ENCODE measurements around the gene CLASP1.
"Not testable (repeated sequence)": the region's sequence is repeated elsewhere in the genome, so short reads cannot be mapped to it uniquely, and the experiment has no call there.

CLASP1 gene

DNA sequence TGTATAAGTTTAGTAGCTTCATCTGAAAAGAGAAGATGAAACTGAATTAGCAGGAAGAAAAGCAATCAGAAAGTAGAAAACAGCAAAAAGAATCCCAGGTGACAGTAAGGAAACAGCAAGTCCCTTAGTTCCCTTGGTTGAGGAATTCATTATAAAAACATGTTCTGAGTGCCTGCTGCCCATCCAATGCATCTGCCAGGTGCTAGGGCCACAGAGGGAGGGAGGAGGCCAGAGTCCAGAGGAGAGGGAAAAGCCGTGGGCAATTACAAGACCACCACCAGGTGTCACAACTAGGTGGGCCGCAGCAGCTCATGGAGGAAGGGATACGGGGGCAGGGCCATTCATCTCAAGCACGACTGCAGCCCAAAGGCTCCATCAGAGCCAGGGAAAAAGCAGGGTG, 308.3 kb downstream of the CLASP1 start:
- DNase-seq, result no peak

DNA sequence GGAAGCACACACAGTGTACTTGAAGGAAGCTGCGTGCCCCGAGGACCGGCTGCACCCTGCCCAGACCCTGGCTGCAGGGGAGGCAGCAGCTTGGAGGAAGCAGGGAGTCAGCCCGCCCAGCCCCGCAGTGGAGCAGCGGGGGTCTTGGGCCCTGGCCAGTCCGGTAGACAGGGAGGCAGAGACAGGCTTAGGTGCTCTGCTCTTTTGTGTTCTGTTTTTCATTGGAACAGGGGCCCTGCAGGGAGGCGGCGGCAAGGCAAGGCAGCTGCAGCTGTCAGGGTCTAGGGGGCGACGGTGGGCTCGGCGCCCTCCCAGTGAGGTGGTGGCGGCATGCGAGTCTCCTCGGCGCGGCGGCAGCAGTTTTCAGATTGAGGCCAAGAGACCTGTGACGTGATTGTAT, 311.0 kb downstream of the CLASP1 start:
- DNase-seq, result no peak

DNA sequence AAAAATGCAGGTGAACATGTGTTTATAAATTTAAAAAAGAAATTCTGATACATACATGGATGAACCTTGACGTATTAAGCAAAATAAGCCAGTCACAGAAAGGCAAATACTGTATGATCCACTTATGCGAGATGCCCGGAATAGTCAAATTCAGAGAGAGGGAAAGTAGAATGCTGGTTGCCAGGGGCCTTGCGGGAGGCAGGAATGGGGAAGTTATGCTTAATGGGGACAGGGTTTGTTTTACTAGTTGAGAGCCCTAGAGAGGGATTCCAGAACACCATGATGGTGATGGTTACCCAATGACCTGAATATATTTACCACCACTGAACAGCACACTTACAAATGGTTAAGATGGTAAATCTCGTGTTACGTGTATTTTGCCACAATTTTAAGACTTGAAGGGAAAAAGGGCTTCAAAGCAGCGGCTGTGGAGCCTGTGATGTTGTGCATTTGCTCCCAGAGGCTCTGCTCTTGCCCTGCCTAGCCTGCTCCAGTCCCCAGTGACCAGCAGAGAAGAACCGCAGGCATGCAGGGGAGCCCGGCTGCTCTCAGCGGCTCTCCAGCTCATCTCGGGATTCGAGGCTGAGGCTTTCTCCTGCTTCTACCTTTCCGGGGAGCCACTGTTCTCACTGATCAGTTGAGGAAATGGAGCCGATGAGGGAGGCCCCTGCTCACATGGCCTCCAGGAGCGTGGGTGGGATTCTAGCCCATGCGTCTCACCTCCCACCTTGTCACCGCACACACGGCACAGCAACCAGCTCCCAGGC, 312.6 kb downstream of the CLASP1 start:
- DNase-seq, result no peak

DNA sequence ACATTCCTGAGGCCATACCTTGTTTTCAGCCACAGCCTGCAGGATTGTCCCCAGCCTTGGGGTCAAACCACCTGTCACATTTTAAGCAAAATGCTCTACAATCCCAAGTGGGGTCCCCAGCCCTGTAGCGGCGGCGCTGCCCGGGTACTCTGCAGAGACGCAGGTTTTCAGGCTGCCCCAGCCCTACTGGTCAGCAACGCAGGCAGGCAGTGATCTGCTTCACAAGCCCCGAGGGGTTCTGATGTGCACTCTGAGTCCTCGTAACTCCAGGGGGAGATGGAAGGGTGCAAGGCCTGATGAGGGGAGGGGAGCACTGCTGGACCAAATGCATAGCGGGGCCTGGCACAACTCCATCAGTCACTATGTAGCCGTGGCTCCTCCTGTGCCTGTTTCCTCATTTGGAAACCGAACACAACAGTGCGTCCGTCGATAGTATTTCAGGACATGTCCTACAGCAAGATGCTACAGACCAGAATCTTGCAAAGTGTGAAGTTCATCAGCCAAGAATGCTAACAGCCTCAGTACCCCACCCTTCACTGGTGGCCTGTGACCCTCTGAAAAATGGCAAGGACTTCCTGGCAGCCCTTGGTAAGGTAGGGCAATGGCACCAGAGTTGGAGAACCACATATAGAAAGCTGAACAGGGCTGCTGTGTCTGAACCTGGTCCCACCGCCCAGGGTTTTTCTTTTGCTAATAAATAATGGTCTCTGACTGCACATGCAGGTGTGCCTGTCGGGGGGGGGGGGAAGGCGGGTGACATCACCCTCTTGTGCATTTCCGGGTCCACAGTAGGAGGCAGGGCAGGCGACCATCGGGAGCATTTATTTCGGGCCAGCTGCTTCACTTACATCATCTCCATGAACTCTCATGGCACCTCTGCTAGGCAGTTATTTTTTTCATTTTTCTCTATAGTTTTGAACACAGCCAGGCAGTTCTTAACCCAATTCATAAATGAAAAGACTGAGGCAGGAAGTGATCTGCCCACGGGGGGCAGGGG, 313.7 kb downstream of the CLASP1 start:
- no peak for DNase-seq

DNA sequence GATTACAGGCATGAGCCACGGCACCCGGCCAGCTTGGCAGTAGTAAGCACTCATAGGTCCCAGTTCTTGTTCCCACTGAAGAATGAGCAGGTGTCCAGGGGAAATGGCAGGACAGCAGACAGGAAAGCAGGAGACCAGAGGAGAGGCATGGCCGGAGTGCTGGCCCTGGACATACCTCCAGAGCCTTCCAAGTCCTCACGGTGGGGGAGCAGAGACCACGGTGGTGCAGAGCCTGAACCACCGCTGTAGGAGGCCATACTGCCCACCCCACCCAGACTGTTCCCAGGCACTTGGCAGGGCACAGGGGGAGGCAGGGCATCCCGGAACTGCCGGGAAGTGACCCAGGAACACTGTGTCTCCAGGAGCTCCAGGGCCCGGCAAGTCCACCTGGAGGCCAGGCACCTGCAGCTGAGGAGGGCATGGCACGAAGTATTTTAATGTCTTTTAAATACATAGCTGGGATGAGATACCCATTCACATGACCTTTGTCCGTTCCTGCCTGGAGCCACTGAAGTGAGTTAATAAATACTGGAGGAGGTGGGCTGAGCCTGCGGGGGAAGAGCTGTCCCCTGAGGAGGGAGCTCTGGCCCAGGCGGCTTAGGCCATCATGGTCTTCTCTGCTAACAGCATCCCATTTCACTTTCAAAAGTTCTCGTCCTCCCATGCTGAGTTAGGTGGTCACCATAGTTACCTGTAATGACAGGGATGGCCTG, 314.5 kb downstream of the CLASP1 start:
- no peak for DNase-seq

DNA sequence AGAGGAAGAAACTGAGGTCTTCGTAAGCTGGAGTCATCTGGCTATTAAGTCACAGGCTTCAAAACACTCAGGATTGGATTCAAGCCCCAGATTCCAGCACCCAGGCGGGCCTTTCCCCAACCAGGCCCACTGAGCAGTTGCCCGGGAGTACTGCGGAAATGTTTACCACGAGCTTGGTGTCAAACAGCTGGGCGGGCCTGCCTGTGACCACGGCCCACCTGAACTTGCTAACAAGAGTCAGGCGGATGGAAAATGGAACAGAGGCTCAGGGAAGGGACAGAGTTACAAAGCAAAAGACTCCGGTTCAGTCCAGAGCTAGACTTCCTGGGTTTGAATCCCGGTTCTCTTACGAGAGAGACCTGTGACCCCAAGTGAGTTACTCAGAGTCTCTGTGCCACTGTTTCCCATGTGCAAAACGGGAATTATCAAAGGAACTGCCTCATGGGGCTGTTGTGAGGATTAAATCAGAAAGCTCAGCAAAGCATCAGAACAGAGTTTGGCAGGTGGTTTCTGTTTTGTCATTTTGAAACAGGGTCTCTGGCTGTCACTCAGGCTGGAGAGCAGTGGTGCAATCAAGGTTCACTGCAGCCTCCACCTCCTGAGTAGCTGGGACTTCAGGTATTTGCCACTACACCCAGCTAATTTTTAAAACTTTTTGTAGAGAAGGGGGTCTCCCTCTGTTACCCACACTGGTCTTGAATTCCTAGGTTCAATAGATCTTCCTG, 315.3 kb downstream of the CLASP1 start:
- no peak for DNase-seq

DNA sequence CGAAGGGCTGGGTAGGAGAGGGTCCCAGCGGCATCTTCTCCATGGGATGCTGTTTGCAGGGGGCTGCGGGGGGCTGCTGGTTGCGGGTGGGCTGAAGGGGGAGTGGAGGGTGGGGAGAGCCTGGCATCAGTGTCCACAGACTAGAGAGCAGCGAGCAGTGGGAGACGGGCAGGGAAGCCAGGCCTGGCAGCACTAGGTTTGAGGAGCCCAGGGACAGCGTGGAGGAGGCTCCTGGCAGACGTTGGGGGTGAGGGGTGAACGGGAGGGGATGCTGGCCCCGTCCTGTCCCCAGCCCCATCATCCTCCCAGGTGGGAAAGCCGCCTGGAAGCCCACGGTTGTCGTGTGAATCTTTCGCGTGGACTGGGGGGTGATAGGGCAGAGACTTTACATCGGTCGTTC, 316.0 kb downstream of the CLASP1 start:
- no peak for DNase-seq

DNA sequence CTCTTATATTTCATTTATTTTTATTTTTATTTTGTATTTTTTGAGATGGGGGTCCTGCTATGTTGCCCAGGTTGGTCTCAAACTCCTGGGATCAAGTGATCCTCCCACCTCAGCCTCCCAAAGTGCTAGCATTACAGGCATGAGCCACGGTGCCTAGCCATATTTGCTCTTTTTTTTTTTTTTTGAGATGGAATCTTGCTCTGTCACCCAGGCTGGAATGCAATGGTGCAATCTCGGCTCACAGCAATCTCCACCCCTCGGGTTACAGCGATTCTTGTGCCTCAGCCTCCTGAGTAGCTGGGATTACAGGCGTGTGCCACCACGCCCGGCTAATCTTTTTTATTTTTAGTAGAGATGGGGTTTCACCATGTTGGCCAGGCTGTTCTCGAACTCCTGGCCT, 317.9 kb downstream of the CLASP1 start:
- not testable (repeated sequence) for DNase-seq

DNA sequence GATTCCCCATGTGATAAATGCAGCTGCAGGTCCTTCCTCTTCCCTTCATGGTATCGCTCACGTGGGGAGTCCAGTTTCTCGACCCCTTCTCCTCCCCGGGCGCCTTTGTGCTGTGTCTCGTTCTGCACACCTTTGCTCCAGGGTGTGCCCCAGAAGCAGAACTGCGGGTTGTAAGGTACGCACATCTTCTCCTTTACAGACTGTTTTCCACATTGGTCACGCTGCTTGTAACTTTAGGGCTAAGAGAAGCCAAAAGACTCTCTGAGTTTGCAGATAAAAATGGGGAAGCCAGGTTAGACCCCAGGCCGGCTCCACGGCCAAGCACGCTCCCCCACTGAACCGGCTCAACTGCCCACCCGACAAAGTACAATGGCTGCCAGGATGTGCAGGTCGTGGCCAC, 318.3 kb downstream of the CLASP1 start:
- no peak for DNase-seq

DNA sequence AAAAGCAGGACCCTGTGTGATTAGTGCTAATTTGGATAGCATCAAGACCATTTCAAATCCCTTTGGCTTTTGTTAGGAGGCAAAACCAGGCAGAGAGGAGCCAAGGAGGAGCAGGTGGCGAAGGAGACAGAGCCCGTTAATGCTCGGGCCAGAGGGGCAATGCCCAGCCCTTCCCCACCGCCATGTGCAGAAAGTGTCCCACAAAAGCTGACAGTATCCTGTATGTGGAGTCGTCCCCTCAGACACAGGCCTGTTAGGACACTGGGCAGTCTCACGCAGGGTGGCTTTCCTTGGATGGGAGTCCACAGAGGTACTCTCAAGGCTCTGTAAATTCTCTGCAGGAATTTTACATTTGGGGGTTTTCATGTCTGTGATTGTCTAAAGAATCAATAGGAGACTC, 319.5 kb downstream of the CLASP1 start:
- no peak for DNase-seq

DNA sequence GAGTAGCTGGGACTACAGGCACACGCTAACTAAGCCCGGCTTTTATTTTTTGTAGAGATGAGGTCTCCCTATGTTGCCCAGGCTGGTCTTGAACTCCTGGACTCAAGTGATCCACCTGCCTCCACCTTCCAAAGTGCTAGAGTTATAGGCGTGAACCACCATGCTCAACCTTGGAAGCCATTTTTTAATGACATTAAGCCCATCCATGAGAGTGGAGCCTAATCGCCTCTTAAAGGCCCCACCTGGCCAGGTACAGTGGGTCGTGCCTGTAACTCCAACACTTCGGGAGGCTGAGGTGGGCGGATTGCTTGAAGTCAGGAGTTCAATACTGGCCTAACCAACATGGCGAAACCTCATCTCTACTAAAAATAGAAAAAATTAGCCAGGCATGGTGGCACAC, 322.6 kb downstream of the CLASP1 start:
- DNase-seq, result no peak

DNA sequence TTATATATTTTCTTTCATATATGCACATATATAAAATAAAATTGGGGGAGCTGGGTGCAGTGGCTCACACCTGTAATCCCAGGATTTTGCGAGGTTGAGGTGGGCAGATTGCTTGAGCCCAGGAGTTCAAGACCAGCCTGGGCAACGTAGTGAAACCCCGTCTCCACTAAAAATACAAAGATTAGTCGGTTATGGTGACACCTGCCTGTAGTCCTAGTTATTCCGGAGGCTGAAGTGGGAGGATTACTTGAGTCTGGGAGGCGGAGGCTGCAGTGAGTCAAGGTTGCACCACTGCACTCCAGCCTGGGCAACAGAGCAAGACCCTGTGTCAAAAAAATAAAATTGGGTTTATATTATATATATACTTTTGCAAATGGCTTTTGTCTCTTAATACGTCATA, 324.7 kb downstream of the CLASP1 start:
- DNase-seq, result no peak

DNA sequence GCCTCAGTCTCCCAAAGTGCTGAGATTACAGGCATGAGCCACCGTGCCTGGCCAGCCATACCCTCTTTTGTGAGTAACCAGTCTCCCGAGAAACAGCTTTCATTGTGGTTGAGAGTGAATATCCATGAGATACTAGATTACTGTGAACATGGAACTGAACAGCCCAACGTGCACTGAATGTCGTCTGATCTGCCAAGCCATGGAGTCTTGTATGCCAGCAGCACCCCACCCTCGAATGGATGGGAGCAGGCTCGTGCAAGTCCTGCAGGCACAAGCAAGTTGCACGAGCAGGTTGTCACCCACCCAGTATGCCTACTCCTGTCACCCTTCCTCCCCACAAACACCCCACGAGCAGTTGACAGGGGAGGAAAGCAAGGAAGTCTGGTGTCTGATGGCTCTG, 327.8 kb downstream of the CLASP1 start:
- DNase-seq, result no peak

DNA sequence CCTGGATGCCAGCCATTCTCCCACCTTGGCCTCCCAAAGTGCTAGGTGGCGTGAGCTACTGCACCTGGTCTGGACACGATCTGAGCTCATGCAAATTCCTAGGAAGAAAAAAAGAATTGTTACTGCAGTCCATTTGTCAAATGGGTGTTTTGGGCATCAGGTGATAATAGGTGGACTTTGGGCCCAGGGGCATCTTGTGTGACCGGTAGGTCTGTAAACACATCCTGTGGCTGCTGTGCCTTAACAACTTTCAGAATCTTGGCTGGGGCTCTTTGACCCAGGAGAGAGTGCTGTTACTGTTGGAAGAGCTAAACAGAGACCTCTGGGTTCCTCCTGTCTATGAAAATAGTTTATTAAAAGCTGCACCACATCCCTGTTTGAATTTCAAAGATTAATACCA, 329.3 kb downstream of the CLASP1 start:
- DNase-seq, result no peak

DNA sequence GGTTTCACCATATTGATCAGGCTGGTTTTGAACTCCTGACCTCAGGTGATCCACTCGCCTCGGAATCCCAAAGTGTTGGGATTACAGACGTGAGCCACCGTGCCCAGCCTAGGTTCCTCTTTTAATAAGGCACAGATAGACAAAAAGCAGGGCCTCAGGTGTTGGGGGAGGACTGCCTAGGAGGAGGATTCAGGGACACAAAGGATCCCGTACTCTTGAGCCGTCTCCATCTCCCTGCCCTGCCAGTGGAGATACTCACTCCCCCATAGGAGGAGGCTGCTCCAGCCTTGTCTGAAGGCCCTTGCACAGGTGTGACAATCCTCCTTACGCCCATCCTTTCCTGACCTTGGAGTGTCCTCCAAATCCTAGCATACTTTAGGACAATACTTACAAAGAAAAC, 332.3 kb downstream of the CLASP1 start:
- DNase-seq, result no peak

DNA sequence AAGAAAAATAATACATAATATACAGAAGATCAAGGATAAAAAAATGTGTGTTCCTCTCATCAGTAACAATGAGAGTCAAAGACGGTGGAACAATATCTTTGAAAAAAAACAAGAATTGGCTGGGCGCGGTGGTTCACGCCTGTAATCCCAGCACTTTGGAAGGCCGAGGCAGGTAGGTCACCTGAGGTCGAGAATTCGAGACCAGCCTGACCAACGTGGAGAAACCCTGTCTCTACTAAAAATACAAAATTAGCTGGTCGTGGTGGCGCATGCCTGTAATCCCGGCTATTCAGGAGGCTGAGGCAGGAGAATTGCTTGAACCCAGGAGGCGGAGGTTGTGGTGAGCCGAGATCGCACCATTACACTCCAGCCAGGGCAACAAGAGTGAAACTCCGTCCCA, 335.6 kb downstream of the CLASP1 start:
- DNase-seq, result not testable (repeated sequence)

DNA sequence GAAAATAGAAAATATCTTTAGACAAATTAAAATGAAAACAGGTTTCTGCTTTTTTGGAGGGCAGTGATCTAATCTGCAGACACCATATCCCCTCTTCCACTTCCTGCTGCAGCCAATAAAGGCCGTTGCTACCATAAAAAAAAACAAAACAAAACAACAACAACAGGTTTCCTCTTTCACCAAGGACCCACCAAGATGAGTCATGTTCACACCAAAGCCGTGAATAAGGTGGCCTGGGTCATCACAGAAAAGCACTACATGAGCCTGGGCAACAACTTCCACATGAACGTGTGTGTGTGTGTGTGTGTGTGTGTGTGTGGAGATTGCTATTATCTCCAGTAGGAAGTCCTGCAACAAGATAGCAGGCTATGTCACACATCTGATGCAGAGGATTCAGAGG, 339.5 kb downstream of the CLASP1 start:
- DNase-seq, result no peak

DNA sequence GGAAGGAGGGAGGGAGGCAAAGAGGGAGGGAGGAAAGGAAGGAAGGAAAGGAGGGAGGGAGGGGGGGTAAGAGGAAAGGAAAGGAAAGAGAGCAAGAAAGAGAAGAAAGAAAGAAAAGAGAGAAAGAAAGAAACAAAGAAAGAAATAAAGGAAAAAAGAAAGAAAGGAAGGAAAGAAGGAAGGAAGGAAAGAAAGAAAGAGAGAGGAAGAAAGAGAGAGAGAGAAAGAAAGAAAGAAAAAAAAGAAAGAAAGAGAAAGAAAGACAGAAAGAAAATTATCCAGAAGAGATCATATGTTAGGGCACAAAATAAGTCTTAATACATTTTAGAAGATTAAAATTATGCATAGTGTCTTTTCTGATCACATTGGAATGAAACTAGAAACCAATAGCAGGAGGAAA, 339.9 kb downstream of the CLASP1 start:
- no peak for DNase-seq

DNA sequence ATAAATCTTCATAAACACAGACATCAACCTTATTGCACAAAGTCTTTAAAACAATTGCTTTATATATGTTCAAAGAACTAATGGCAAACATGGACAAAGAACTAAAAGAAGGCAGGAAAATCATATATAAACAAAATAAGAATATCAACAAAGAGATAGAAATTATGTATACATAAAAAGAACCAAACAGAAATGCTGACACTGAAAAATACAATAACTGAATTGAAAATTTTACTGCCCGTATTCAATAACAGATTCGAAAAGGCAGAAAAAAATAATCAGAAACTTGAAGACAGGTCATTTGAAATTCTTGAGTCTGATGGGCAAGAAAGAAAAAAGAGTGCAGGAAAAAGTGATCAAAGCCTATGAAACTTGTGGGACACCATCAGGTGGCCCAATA, 342.2 kb downstream of the CLASP1 start:
- no peak for DNase-seq

DNA sequence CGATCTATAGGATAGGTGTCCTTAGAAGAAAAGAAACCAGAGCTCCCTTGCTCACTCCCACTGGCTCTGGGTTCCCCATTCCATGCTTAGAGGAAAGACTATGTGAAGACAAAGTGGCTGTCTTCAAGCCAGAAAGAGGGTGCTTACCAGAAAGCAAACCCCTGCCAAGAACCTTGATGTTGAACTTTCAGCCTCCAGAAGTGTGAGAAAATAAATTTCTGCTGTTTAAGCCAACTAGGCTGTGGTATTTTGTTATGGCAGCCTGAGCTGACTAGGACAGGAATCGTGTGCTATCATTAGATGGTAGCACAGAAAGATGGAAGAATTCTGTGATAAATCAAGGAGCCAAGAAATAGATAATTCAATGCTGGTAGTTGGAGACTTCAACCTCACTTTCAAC, 344.3 kb downstream of the CLASP1 start:
- DNase-seq, result no peak

DNA sequence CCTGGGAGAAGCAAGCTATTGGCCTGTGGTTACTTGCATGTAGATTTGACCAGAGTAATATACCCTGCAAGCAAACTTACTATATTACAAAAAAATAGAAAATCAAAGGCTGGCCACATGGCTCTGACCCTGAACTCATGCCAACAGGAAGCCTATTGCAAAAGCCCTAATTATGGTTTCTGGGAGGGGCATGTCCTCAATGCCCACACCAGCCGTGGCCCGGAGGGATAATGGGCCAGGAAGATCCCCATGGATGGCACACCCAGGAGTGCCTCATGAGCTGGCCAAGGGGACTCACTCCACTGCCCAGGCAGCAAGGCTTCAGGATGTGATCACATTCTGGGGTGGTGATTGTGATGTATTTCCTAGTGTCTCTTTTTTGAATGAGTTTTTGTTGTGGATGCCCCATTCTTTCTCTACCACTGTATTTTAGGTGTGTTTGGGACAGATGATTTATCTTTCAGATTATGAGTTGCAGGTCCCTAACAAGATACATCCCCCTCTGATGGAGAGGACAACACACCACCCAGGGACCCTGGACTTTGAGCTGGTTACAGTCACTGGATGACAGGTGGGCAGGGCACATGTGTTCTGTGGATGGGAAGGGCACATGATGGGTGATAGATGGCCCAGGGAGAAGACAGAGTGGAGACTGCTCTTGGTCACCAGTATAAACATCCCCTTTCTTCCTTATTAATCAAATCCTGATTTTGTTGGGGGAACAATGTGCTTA, 345.6 kb downstream of the CLASP1 start:
- no peak for DNase-seq

DNA sequence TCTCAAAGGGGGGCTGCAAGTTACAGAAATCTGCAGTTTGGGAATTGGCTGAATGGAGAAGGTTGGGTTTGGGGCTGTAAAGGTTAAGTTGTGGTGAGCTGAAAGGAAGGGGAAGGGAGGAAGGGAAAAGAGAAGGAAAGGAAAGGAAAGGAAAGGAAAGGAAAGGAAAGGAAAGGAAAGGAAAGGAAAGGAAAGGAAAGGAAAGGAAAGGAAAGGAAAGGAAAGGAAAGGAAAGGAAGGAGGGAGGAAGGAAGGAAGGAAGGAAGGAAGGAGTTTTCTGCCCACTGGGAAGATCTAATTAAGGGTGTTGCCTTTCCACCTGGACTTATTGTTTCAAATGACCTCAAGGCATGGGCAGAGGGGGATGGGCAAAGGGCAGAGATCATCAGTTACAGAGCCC, 348.1 kb downstream of the CLASP1 start:
- not testable (repeated sequence) for DNase-seq

All from stimulated activated CD4-positive, alpha-beta T cell treated with anti-CD3 and anti-CD28 coated beads, Interleukin-4, amount 100 ng/mL, for 24 hours (primary cell).